Panc1 (cell line): ENCODE data around the gene GLS. TPM values are rescaled to one million over a fixed set of nuclear protein-coding genes. Genes with fewer than 3 reads are reported as not detected.

Source experiments
- ATAC-seq: fragments of 200-7000 bp; cut with Tn5 transposase; 2 replicates; pipeline ENCODE4 v1.9.1; 2020; ENCODE audit warnings: mild to moderate bottlenecking, moderate library complexity
- BruUV-seq: library from RNA; stranded (reverse); fragments of 400-500 nt; replicated peaks from 2 replicates; lab custom pipeline; 2021; lab: Mats Ljungman, UMichigan
- CTCF ChIA-PET: fragments of 300-600 bp; sonication (Branson Sonifier 250); formaldehyde crosslinking; loops from one replicate; lab custom pipeline; 2022; ENCODE audit warnings: antibody characterized with exemption; lab: Charles Lee
- POLR2A ChIA-PET: fragments of 300-600 bp; sonication (Branson Sonifier 250); formaldehyde crosslinking; loops from one replicate; lab custom pipeline; 2022; ENCODE audit warnings: antibody characterized with exemption; lab: Charles Lee
- DNase-seq: peaks from one replicate; pipeline ENCODE4 v3.0.0-alpha.2; 2010; ENCODE audit warnings: low read depth, low spot score
- H3K27ac ChIP-seq: 2 replicates; pipeline ENCODE4 v1.5.1; 2011; ENCODE audit warnings: mild to moderate bottlenecking, low read length, inconsistent platforms
- H3K27me3 ChIP-seq: fragments of 200-500 bp; sonication (Bioruptor generic); 2 replicates; pipeline ENCODE4 v1.6.0; 2014; ENCODE audit warnings: low read length, inconsistent platforms; ENCODE audit not compliant: control insufficient read depth, insufficient read depth
- H3K36me3 ChIP-seq: fragments of 200-500 bp; sonication (Bioruptor generic); 2 replicates; pipeline ENCODE4 v1.5.1; 2014; ENCODE audit warnings: inconsistent platforms, mild to moderate bottlenecking, low read length, moderate library complexity; ENCODE audit not compliant: control insufficient read depth, insufficient read depth
- H3K4me1 ChIP-seq: 2 replicates; pipeline ENCODE4 v1.5.1; 2011; ENCODE audit warnings: inconsistent platforms, mild to moderate bottlenecking, low read length, moderate library complexity; ENCODE audit not compliant: control insufficient read depth, insufficient read depth
- H3K4me3 ChIP-seq, 2 experiments: 2 replicates each; pipeline ENCODE4 v1.5.1; 2011 to 2012; ENCODE audit warnings: low read depth in 2 of 2, low read length in 2 of 2, mild to moderate bottlenecking in 2 of 2, inconsistent platforms in 1 of 2, moderate library complexity in 1 of 2
- H3K9me3 ChIP-seq: fragments of 200-500 bp; sonication (Bioruptor generic); 2 replicates; pipeline ENCODE4 v1.5.1; 2014; ENCODE audit warnings: low read depth, mild to moderate bottlenecking, inconsistent platforms, low read length, moderate library complexity; ENCODE audit not compliant: control insufficient read depth, insufficient read depth
- POLR2AphosphoS5 ChIP-seq: IDR thresholded peaks from 2 replicates; pipeline ENCODE4 v1.6.1; 2012; ENCODE audit warnings: mild to moderate bottlenecking, low read depth, low read length, moderate library complexity
- SIN3A ChIP-seq: IDR thresholded peaks from 2 replicates; pipeline ENCODE4 v1.6.1; 2012; ENCODE audit warnings: low read depth, mild to moderate bottlenecking, low read length, moderate library complexity, borderline replicate concordance; ENCODE audit not compliant: insufficient read depth
- TCF7L2 ChIP-seq: IDR thresholded peaks from 2 replicates; pipeline ENCODE4 v1.6.1; 2011; ENCODE audit warnings: mild to moderate bottlenecking, low read depth, low read length, inconsistent platforms
- in situ Hi-C: cut with HindIII; loops from 2 replicates; pipeline ENCODE4 v1.10.0; 2016; ENCODE audit warnings: low sequenced_read_pairs, low pct_unique_long_range_greater_than_20kb
- intact Hi-C: fragments of 100-400 bp; cut with micrococcal nuclease; formaldehyde crosslinking; loops from one replicate; pipeline ENCODE4 v1.10.0; 2022; ENCODE audit not compliant: unreplicated experiment
- total RNA-seq: library from RNA; stranded (reverse); gene quantifications from one replicate; pipeline ENCODE4 v1.2.1, GENCODE V29; 2021; ENCODE audit not compliant: unreplicated experiment
- TF ChIP-seq, protein P1 (sequence below), 2 experiments: IDR thresholded peaks; 2 replicates each; pipeline ENCODE4 v1.6.1; 2011 to 2012; ENCODE audit warnings: low read depth in 2 of 2, control low read depth in 1 of 2, low read length in 1 of 2, mild to moderate bottlenecking in 1 of 2, moderate library complexity in 1 of 2; ENCODE audit not compliant: insufficient read depth in 1 of 2
- TF ChIP-seq, protein P2 (sequence below): fragments of 450-650 bp; IDR thresholded peaks from 2 replicates; pipeline ENCODE4 v1.5.1; 2017; ENCODE audit warnings: mild to moderate bottlenecking

The GLS gene
- total RNA-seq, 1 experiment from 2014 or later = 93.9 TPM

DNA sequence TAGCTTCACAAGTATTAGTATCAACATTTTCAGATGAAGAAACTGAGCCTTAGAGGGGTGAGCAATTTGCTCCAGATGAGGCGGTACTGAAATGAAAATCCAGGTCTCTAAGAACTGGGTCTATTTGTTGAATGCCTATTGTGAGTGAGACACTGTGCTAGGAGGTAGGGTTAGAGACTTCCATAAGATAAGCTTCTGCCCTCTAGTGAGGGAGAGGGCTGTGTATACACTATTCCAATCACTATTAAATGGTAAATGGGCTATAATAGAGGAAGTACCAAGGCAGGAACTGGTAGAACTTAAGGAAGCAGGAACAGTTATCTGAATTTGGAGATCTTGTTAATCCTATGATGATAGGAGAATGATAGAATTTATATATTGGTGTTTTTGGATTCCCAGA is 23.6 kb upstream of the GLS start:
- TF ChIP-seq, protein P1, sequence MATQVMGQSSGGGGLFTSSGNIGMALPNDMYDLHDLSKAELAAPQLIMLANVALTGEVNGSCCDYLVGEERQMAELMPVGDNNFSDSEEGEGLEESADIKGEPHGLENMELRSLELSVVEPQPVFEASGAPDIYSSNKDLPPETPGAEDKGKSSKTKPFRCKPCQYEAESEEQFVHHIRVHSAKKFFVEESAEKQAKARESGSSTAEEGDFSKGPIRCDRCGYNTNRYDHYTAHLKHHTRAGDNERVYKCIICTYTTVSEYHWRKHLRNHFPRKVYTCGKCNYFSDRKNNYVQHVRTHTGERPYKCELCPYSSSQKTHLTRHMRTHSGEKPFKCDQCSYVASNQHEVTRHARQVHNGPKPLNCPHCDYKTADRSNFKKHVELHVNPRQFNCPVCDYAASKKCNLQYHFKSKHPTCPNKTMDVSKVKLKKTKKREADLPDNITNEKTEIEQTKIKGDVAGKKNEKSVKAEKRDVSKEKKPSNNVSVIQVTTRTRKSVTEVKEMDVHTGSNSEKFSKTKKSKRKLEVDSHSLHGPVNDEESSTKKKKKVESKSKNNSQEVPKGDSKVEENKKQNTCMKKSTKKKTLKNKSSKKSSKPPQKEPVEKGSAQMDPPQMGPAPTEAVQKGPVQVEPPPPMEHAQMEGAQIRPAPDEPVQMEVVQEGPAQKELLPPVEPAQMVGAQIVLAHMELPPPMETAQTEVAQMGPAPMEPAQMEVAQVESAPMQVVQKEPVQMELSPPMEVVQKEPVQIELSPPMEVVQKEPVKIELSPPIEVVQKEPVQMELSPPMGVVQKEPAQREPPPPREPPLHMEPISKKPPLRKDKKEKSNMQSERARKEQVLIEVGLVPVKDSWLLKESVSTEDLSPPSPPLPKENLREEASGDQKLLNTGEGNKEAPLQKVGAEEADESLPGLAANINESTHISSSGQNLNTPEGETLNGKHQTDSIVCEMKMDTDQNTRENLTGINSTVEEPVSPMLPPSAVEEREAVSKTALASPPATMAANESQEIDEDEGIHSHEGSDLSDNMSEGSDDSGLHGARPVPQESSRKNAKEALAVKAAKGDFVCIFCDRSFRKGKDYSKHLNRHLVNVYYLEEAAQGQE (IDR thresholded peaks at IDR 0.05; ENCODE audit: insufficient read depth in 1 of 2, low read depth in 2 of 2, low read length in 1 of 2) = no peak
- TF ChIP-seq TCF7L2 (no peak), POLR2AphosphoS5 (no peak), SIN3A (no peak)
- TF ChIP-seq, protein P2, sequence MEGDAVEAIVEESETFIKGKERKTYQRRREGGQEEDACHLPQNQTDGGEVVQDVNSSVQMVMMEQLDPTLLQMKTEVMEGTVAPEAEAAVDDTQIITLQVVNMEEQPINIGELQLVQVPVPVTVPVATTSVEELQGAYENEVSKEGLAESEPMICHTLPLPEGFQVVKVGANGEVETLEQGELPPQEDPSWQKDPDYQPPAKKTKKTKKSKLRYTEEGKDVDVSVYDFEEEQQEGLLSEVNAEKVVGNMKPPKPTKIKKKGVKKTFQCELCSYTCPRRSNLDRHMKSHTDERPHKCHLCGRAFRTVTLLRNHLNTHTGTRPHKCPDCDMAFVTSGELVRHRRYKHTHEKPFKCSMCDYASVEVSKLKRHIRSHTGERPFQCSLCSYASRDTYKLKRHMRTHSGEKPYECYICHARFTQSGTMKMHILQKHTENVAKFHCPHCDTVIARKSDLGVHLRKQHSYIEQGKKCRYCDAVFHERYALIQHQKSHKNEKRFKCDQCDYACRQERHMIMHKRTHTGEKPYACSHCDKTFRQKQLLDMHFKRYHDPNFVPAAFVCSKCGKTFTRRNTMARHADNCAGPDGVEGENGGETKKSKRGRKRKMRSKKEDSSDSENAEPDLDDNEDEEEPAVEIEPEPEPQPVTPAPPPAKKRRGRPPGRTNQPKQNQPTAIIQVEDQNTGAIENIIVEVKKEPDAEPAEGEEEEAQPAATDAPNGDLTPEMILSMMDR = no peak; the same call in 1 of the 2 replicates
- no peaks in the 10 kb centered on the region for H3K9me3 ChIP-seq
- ChIA-PET CTCF (no interaction called here), POLR2A (no interaction called here)
- ATAC-seq = no peak; the same call in 1 of the 2 replicates
- peaks cover 2% of the 10 kb centered on the region; the same call in 1 of the 2 replicates for H3K27me3 ChIP-seq
- no peaks in the 10 kb centered on the region for H3K36me3 ChIP-seq
- no peak overlapping the region for H3K4me3 ChIP-seq
- DNase-seq = no peak
- intact Hi-C loops (no loop called here), in situ Hi-C loops (no loop called here)
- H3K4me1 ChIP-seq = no peaks in the 10 kb centered on the region; the same call in 1 of the 2 replicates
- no TSS peak for BruUV-seq
- no peak overlapping the region for H3K27ac ChIP-seq

DNA sequence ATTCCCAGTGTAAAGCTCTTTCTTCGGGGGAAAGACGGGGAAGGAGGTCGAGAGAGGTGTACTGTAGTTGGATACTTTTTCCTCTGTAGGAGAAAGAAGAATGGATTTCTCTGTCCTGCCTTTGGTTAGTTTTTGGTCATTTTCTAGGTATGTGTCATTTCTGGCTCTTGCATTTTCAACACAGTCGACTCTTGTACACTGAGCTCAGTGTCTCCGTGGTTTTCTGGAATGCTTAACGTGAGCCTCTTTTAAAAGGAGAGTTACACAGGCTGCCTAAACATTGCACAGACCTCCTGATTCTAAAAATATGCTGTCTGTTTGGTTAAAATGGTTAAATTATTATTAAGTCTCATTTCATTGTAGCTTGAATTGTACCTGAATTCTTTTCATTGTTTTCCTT is 21.8 kb upstream of the GLS start:
- ChIA-PET CTCF (no interaction called here), POLR2A (interaction anchor here (0.6 kb wide), 1 partner anchor 21 kb away, joined by 7 read pairs; no protein-coding TSS in a partner anchor)
- Histone ChIP-seq H3K27me3 (peaks cover 2% of the 10 kb centered on the region; the same call in 1 of the 2 replicates), H3K36me3 (no peaks in the 10 kb centered on the region), H3K27ac (no peak overlapping the region), H3K4me3 (no peak overlapping the region), H3K9me3 (no peaks in the 10 kb centered on the region), H3K4me1 (no peaks in the 10 kb centered on the region; the same call in 1 of the 2 replicates)
- intact Hi-C loops (no loop called here), in situ Hi-C loops (no loop called here)
- no TSS peak for BruUV-seq
- ATAC-seq = no peak
- no peak for DNase-seq
- no peak for TF ChIP-seq TCF7L2
- no peak for TF ChIP-seq POLR2AphosphoS5
- TF ChIP-seq, protein P2 = no peak
- TF ChIP-seq, protein P1 (IDR thresholded peaks at IDR 0.05; ENCODE audit: insufficient read depth in 1 of 2, low read depth in 2 of 2, low read length in 1 of 2) = no peak
- TF ChIP-seq SIN3A = no peak
